K562 (cell line): ENCODE data around the gene GABRD. TPM values are rescaled to one million over a fixed set of nuclear protein-coding genes. Genes with fewer than 3 reads are reported as not detected.

Experiments used
- ATAC-seq: fragments of 200-7000 bp; cut with Tn5 transposase; 3 replicates; pipeline ENCODE4 v1.9.1; 2020; ENCODE audit warnings: moderate library complexity
- BruUV-seq: library from RNA; stranded (reverse); fragments of 400-500 nt; replicated peaks from 2 replicates; lab custom pipeline; 2021; lab: Mats Ljungman, UMichigan
- CTCF ChIA-PET: fragments of 300-600 bp; formaldehyde crosslinking; extraction: SDS; loops from one replicate; lab custom pipeline; 2021; ENCODE audit warnings: low intra/inter-chr PET ratio; lab: Yijun Ruan, JAX
- POLR2A ChIA-PET: fragments of 300-600, 350-650 bp; sonication (Branson Sonifier 250); formaldehyde crosslinking; extraction: SDS; loops from one replicate; lab custom pipeline; 2021; ENCODE audit warnings: antibody characterized with exemption, inconsistent platforms; lab: Yijun Ruan, JAX
- DNase-seq, 4 experiments: peaks; one replicate each; pipeline versions ENCODE4 v3.0.0 to v3.0.0-alpha.2; 2011 to 2018; ENCODE audit warnings: low spot score in 3 of 4, mixed read lengths in 3 of 4; ENCODE audit errors: extremely low read depth in 1 of 4
- FAIRE-seq: peaks from 2 replicates; lab custom pipeline; 2011; peaks lifted over from hg19 to GRCh38; lab: Jason Lieb, UNC
- H2AFZ ChIP-seq: 2 replicates; pipeline ENCODE4 v1.6.0; 2011; ENCODE audit warnings: low read depth, low read length, control low read depth, inconsistent platforms
- H3K27ac ChIP-seq: fragments of 200-600 bp; 3 replicates; pipeline ENCODE4 v1.8.0; 2011; ENCODE audit warnings: low read depth, mild to moderate bottlenecking, control low read depth, inconsistent platforms, low read length, moderate library complexity, mixed read lengths; ENCODE audit errors: extremely low read depth
- H3K27me3 ChIP-seq, 2 experiments: fragments of 300-600 bp in 1 of 2; 2 replicates in 1 of 2; 3 replicates in 1 of 2; pipeline versions ENCODE4 v1.6.0 to v1.8.0; 2011; ENCODE audit warnings: inconsistent platforms in 2 of 2, low read length in 2 of 2, mild to moderate bottlenecking in 1 of 2, mixed read lengths in 1 of 2, moderate library complexity in 1 of 2; ENCODE audit not compliant: control insufficient read depth in 2 of 2, insufficient read depth in 2 of 2
- H3K36me3 ChIP-seq: fragments of 300-600 bp; 3 replicates; pipeline ENCODE4 v1.8.0; 2011; ENCODE audit warnings: mild to moderate bottlenecking, low read length, inconsistent platforms; ENCODE audit not compliant: control insufficient read depth, insufficient read depth
- H3K4me1 ChIP-seq, 2 experiments: fragments of 200-600 bp in 1 of 2; replicated peaks in 1 of 2; 2 replicates in 1 of 2; 3 replicates in 1 of 2; pipeline versions ENCODE4 v1.5.1 to v1.8.0; 2011; ENCODE audit warnings: inconsistent platforms in 2 of 2, low read length in 2 of 2, mild to moderate bottlenecking in 1 of 2, mixed read lengths in 1 of 2, moderate library complexity in 1 of 2; ENCODE audit not compliant: control insufficient read depth in 2 of 2, insufficient read depth in 2 of 2
- H3K4me2 ChIP-seq: 2 replicates; pipeline ENCODE4 v1.6.1; 2011; ENCODE audit warnings: low read length, control low read depth, inconsistent platforms, mixed read lengths; ENCODE audit not compliant: insufficient read depth
- H3K4me3 ChIP-seq: fragments of 200-600 bp; sonication (generic), shearing (Covaris generic); 2 replicates; pipeline ENCODE4 v1.5.1; 2016; ENCODE audit warnings: control low read depth, inconsistent platforms
- H3K79me2 ChIP-seq: fragments of 200-600 bp; 3 replicates; pipeline ENCODE4 v1.8.0; 2011; ENCODE audit warnings: low read length, inconsistent platforms; ENCODE audit not compliant: control insufficient read depth, insufficient read depth
- H3K9ac ChIP-seq, 2 experiments: 2 replicates each; pipeline versions ENCODE4 v1.6.0 to v1.6.1; 2011; ENCODE audit warnings: low read depth in 2 of 2, low read length in 2 of 2, control low read depth in 1 of 2, inconsistent platforms in 1 of 2, mild to moderate bottlenecking in 1 of 2, mixed read lengths in 1 of 2; ENCODE audit not compliant: insufficient read depth in 1 of 2
- H3K9me1 ChIP-seq: one replicate; pipeline ENCODE4 v1.6.0; 2011; ENCODE audit warnings: inconsistent platforms, mild to moderate bottlenecking, low read length, moderate library complexity; ENCODE audit not compliant: control insufficient read depth, insufficient read depth
- H3K9me3 ChIP-seq: replicated peaks from 2 replicates; pipeline ENCODE4 v1.5.1; 2011; ENCODE audit warnings: low read depth, low read length, inconsistent platforms; ENCODE audit not compliant: control insufficient read depth, insufficient read depth
- H4K20me1 ChIP-seq: replicated peaks from 2 replicates; pipeline ENCODE4 v1.6.1; 2011; ENCODE audit warnings: low read length, inconsistent platforms, mixed read lengths; ENCODE audit not compliant: control insufficient read depth, insufficient read depth
- CBX3 ChIP-seq, 2 experiments: IDR thresholded peaks; 1 replicate in 1 of 2; 2 replicates in 1 of 2; pipeline ENCODE4 v1.6.1; 2012; ENCODE audit warnings: inconsistent platforms in 2 of 2, low read length in 2 of 2, borderline replicate concordance in 1 of 2, control low read depth in 1 of 2
- CEBPZ ChIP-seq: fragments of 150-350 bp; IDR thresholded peaks from 2 replicates; pipeline ENCODE4 v1.6.1; 2014; ENCODE audit warnings: low read depth, mild to moderate bottlenecking, low read length, borderline replicate concordance
- EHMT2 ChIP-seq: fragments of 450-650 bp; IDR thresholded peaks from 2 replicates; pipeline ENCODE4 v1.6.1; 2018; ENCODE audit warnings: antibody characterized with exemption
- HDAC6 ChIP-seq: IDR thresholded peaks from 2 replicates; pipeline ENCODE4 v1.6.1; 2012; ENCODE audit warnings: low read depth, mild to moderate bottlenecking, control low read depth, inconsistent platforms, low read length, moderate library complexity
- IRF9 ChIP-seq: fragments of 450-650 bp; IDR thresholded peaks from 2 replicates; pipeline ENCODE4 v1.6.1; 2016; ENCODE audit warnings: missing biosample characterization, missing genetic modification characterization
- KLF13 ChIP-seq: fragments of 450-650 bp; IDR thresholded peaks from 2 replicates; pipeline ENCODE4 v1.6.1; 2016; ENCODE audit warnings: missing genetic modification characterization, low read depth, mild to moderate bottlenecking, missing compliant biosample characterization, moderate library complexity, borderline replicate concordance
- NFIX ChIP-seq: fragments of 250-450 bp; sonication (Bioruptor Pico); IDR thresholded peaks from 2 replicates; pipeline ENCODE4 v1.4.0; 2020; ENCODE audit warnings: low read depth, mild to moderate bottlenecking, moderate library complexity
- POLR2B ChIP-seq: fragments of 450-650 bp; IDR thresholded peaks from 2 replicates; pipeline ENCODE4 v1.6.1; 2018; ENCODE audit warnings: low read depth; ENCODE audit not compliant: partially characterized antibody
- TAF15 ChIP-seq: fragments of 200-400 bp; formaldehyde crosslinking; IDR thresholded peaks from 2 replicates; pipeline ENCODE4 v1.6.1; 2017; ENCODE audit warnings: mild to moderate bottlenecking, low read depth, low read length, moderate library complexity
- TFAM ChIP-seq: fragments of 250-450 bp; sonication (Bioruptor Pico); conservative IDR thresholded peaks from 2 replicates; pipeline ENCODE4 v1.5.0; 2021; ENCODE audit warnings: mild to moderate bottlenecking, moderate library complexity
- ZBTB17 ChIP-seq: fragments of 450-650 bp; formaldehyde crosslinking; IDR thresholded peaks from 2 replicates; pipeline ENCODE4 v1.4.0; 2020; ENCODE audit warnings: mild to moderate bottlenecking
- ZBTB5 ChIP-seq: fragments of 450-650 bp; IDR thresholded peaks from 2 replicates; pipeline ENCODE4 v1.6.1; 2017; ENCODE audit warnings: antibody characterized with exemption
- ZNF232 ChIP-seq: sonication (generic); formaldehyde crosslinking; IDR thresholded peaks from 2 replicates; pipeline ENCODE4 v1.8.0; 2022; ENCODE audit warnings: mild to moderate bottlenecking, missing genetic modification reagents
- ZNF644 ChIP-seq: fragments of 200-800 bp; sonication (Bioruptor generic); IDR thresholded peaks from 2 replicates; pipeline ENCODE4 v1.6.1; 2016; ENCODE audit warnings: low read depth, missing genetic modification characterization, missing compliant biosample characterization
- WGBS: fragments of 100-300 bp; shearing (Covaris generic); methylation state at CpG from one replicate; pipeline ENCODE4 v1.1.6; 2016; ENCODE audit warnings: low coverage, mixed read lengths; ENCODE audit not compliant: insufficient coverage; ENCODE audit errors: missing lambda C conversion rate; 5-methylcytosine and 5-hydroxymethylcytosine counted together
- in situ Hi-C: fragments of 300-500 bp; cut with MboI; formaldehyde crosslinking; loops from 4 replicates; pipeline ENCODE4 v1.15.0; 2018; ENCODE audit warnings: inconsistent platforms, mixed read lengths
- intact Hi-C: fragments of 100-400 bp; cut with micrococcal nuclease; formaldehyde crosslinking; loops from 2 replicates; pipeline ENCODE4 v1.14.2; 2022
- polyA plus RNA-seq, 8 experiments: library from polyadenylated mRNA; depleted of rRNA in 4 of 8; stranded (reverse) in 5 of 8; unstranded in 3 of 8; fragments of >200 nt; fragmentation: Nextera tagmentation in 2 of 8; fragmentation: Illumina TruSeq in 1 of 8; extraction: Ambion mirVana in 2 of 8; extraction: Trizol in 1 of 8; gene quantifications; 2 replicates each; pipeline versions ENCODE4 v1.2.1 to v1.2.3, GENCODE V29; 2011 to 2014; ENCODE audit warnings: inconsistent platforms in 1 of 8, missing spikeins in 1 of 8
- total RNA-seq, 7 experiments: library from RNA; depleted of rRNA in 6 of 7; stranded (reverse); fragments of >200 nt in 6 of 7; fragmentation: Illumina TruSeq in 2 of 7; extraction: Trizol in 2 of 7; gene quantifications; 2 replicates each; pipeline versions ENCODE4 v1.2.1 to v1.2.3, GENCODE V29; 2011 to 2021; ENCODE audit warnings: low replicate concordance in 1 of 7

The GABRD gene
- total and polyA plus RNA-seq, 9 of the 15 experiments (the other 6 are each of a cell fraction or from before 2014, with no cell fraction given): 0.07 TPM; not detected in 8

GRCh38 chr1:2000850-2001249 is 18.3 kb upstream of the GABRD start:
- Histone ChIP-seq H3K9me3 (no peaks in the 10 kb centered on the region), H3K4me1 (peaks cover 11% of the 10 kb centered on the region in 2 experiments), H3K9me1 (no peaks in the 10 kb centered on the region), H3K36me3 (no peaks in the 10 kb centered on the region), H4K20me1 (no peaks in the 10 kb centered on the region), H3K4me2 (no peak overlapping the region), H3K79me2 (no peaks in the 10 kb centered on the region), H3K9ac (no peak overlapping the region), H3K27me3 (peaks cover 23 to 51% of the 10 kb centered on the region in 2 experiments), H3K27ac (no peak overlapping the region), H3K4me3 (no peak overlapping the region), H2AFZ (no peak overlapping the region)
- no peak for TF ChIP-seq ZBTB5
- TF ChIP-seq ZNF232 (CRISPR knock-in tag): no peak
- no peak for TF ChIP-seq EHMT2
- no peak for TF ChIP-seq TFAM (CRISPR knock-in tag)
- TF ChIP-seq IRF9 (tag): no peak
- no peak for TF ChIP-seq ZNF644 (tag)
- no peak for TF ChIP-seq ZBTB17
- TF ChIP-seq POLR2B: no peak
- no peak for TF ChIP-seq TAF15
- no peak for TF ChIP-seq CBX3 (IDR thresholded peaks at IDR 0.05; ENCODE audit: borderline replicate concordance in 1 of 2, low read length in 2 of 2)
- no peak for TF ChIP-seq HDAC6
- no peak for TF ChIP-seq CEBPZ
- no peak for TF ChIP-seq KLF13
- TF ChIP-seq NFIX (CRISPR knock-in tag): no peak
- ChIA-PET CTCF (no interaction called here), POLR2A (interaction anchor here (0.6 to 1.1 kb wide), 3 partner anchors 15 to 221 kb away, joined by 3 to 4 read pairs (median 3); no protein-coding TSS in a partner anchor)
- peak; percentile 4; the same call in 2 of the 3 replicates for ATAC-seq
- no peak for FAIRE-seq
- 50% methylated on average over 8 of the region's 9 CpGs for WGBS
- BruUV-seq: no TSS peak
- intact Hi-C loops: no loop called here
- DNase-seq: no peak
- in situ Hi-C loops: no loop called here
